NT2/D1 (cell line): ENCODE data around the gene ATP5MC3.

Experiments
- SUZ12 ChIP-seq: IDR thresholded peaks from 2 replicates; pipeline ENCODE4 v1.6.1; 2011; ENCODE audit not compliant: insufficient read length, insufficient read depth; ENCODE audit errors: extremely low read depth
- YY1 ChIP-seq: IDR thresholded peaks from 2 replicates; pipeline ENCODE4 v1.6.1; 2011; ENCODE audit not compliant: insufficient read length, insufficient read depth
- ZNF274 ChIP-seq: IDR thresholded peaks from 2 replicates; pipeline ENCODE4 v1.6.1; 2011; ENCODE audit warnings: mild to moderate bottlenecking, low read depth, low read length

DNA sequence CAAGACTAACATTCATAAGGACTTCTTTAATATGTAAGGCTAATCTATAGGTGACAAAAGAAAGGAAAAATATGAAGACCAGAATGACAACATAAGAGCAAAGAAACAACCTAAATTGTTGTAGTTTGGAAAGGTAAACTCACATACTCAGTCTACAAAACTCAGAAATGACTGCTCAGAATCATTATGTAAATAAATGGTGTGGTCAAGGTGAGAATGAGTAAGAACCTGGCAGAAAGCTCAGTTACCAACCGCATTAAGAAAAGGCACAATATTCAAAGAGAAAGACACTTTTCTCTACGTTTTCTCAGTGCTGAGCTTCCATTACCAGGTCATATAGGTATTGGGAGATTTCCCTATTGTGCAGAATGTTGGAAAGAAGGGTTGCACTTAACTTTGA is 29.3 kb downstream of the ATP5MC3 start:
- TF ChIP-seq YY1 (no peak), ZNF274 (no peak), SUZ12 (no peak)
